B cell (primary cell): ENCODE measurements around the gene GCFC2. TPM values are rescaled to one million over a fixed set of nuclear protein-coding genes. Genes with fewer than 3 reads are reported as not detected.

Experiments
- ATAC-seq: fragments of 200-7000 bp; cut with Tn5 transposase; one replicate; pipeline ENCODE4 v1.10.0; 2021; ENCODE audit warnings: low read depth, mild to moderate bottlenecking, moderate number of reproducible peaks, moderate library complexity
- CTCF ChIA-PET: fragments of 350-600 bp; sonication (Branson Sonifier 250); formaldehyde crosslinking; loops from one replicate; lab custom pipeline; 2021; ENCODE audit warnings: antibody characterized with exemption, inconsistent platforms; lab: Charles Lee
- POLR2A ChIA-PET: fragments of 350-600 bp; sonication (Branson Sonifier 250); formaldehyde crosslinking; loops from one replicate; lab custom pipeline; 2021; ENCODE audit warnings: antibody characterized with exemption; lab: Charles Lee
- DNase-seq: peaks from one replicate; pipeline ENCODE4 v3.0.0; 2013
- H2AFZ ChIP-seq: 2 replicates; pipeline ENCODE4 v1.6.1; 2012; ENCODE audit warnings: mild to moderate bottlenecking, low read depth, low read length; ENCODE audit not compliant: insufficient read depth, poor library complexity, severe bottlenecking
- H3K27ac ChIP-seq, 2 donors: 1 replicate in 1 of 2; 2 replicates in 1 of 2; pipeline ENCODE4 v1.5.1; 2012 to 2013; ENCODE audit warnings: low read length in 2 of 2, mild to moderate bottlenecking in 2 of 2, moderate library complexity in 1 of 2
- H3K27me3 ChIP-seq, 4 experiments: fragments of 200-600 bp in 1 of 4; sonication (generic) in 1 of 4; replicated peaks in 1 of 4; 1 replicate in 2 of 4; 2 replicates in 2 of 4; pipeline versions ENCODE4 v1.6.1 to v1.7.0; 2013 to 2016; ENCODE audit warnings: low read length in 3 of 4, mild to moderate bottlenecking in 2 of 4, mixed read lengths in 1 of 4, moderate library complexity in 1 of 4; ENCODE audit not compliant: insufficient read depth in 4 of 4, control insufficient read depth in 3 of 4; ENCODE audit errors: control extremely low read depth in 1 of 4
- H3K36me3 ChIP-seq, 2 experiments: replicated peaks in 1 of 2; 1 replicate in 1 of 2; 2 replicates in 1 of 2; pipeline versions ENCODE4 v1.6.1 to v1.7.1; 2013; ENCODE audit warnings: low read length in 1 of 2; ENCODE audit not compliant: insufficient read depth in 2 of 2, control insufficient read depth in 1 of 2; ENCODE audit errors: control extremely low read depth in 1 of 2, extremely low read depth in 1 of 2
- H3K4me1 ChIP-seq, 2 donors: fragments of 200-600 bp in 1 of 2; sonication (generic) in 1 of 2; 1 replicate in 1 of 2; 2 replicates in 1 of 2; pipeline versions ENCODE4 v1.5.1 to v1.6.1; 2013 to 2017; ENCODE audit warnings: low read length in 2 of 2; ENCODE audit not compliant: control insufficient read depth in 2 of 2, insufficient read depth in 2 of 2
- H3K4me2 ChIP-seq: replicated peaks from 2 replicates; pipeline ENCODE3; 2012; ENCODE audit warnings: mild to moderate bottlenecking, low read depth, low read length; ENCODE audit not compliant: poor library complexity, severe bottlenecking
- H3K4me3 ChIP-seq, 5 experiments: fragments of 200-600 bp in 1 of 5; sonication (generic) in 1 of 5; 1 replicate in 3 of 5; 2 replicates in 2 of 5; pipeline versions ENCODE4 v1.5.1 to v1.7.0; 2011 to 2016; ENCODE audit warnings: low read length in 4 of 5, mild to moderate bottlenecking in 4 of 5, low read depth in 2 of 5, control low read depth in 1 of 5, moderate library complexity in 1 of 5; ENCODE audit not compliant: insufficient read depth in 1 of 5; ENCODE audit errors: control extremely low read depth in 1 of 5, extremely low read depth in 1 of 5
- H3K79me2 ChIP-seq: fragments of 200-600 bp; sonication (generic); one replicate; pipeline ENCODE4 v1.6.0; 2016; ENCODE audit warnings: low read length; ENCODE audit not compliant: control insufficient read depth, insufficient read depth
- H3K9ac ChIP-seq: fragments of 200-600 bp; sonication (generic); 2 replicates; pipeline ENCODE4 v1.6.1; 2017; ENCODE audit warnings: mild to moderate bottlenecking, low read length, moderate library complexity
- H3K9me3 ChIP-seq, 3 donors: one replicate each; pipeline versions ENCODE4 v1.6.1 to v1.7.1; 2013; ENCODE audit warnings: low read length in 2 of 3; ENCODE audit not compliant: control insufficient read depth in 2 of 3, insufficient read depth in 1 of 3; ENCODE audit errors: control extremely low read depth in 1 of 3
- H4K20me1 ChIP-seq: 2 replicates; pipeline ENCODE4 v1.6.0; 2012; ENCODE audit warnings: mild to moderate bottlenecking, low read length; ENCODE audit not compliant: insufficient read depth, control insufficient read depth, poor library complexity, severe bottlenecking
- H3K27ac Mint-ChIP-seq: one replicate; pipeline ENCODE4 v1.8.0; 2021; ENCODE audit warnings: mixed read lengths
- H3K27me3 Mint-ChIP-seq: one replicate; pipeline ENCODE4 v1.8.0; 2021; ENCODE audit warnings: mixed read lengths
- H3K4me1 Mint-ChIP-seq: one replicate; pipeline ENCODE4 v1.8.0; 2021; ENCODE audit warnings: mixed read lengths
- H3K4me3 Mint-ChIP-seq: one replicate; pipeline ENCODE4 v1.8.0; 2021; ENCODE audit warnings: mixed read lengths
- H3K9me3 Mint-ChIP-seq: one replicate; pipeline ENCODE4 v1.8.0; 2022; ENCODE audit warnings: mixed read lengths; ENCODE audit not compliant: insufficient read depth
- CTCF ChIP-seq: fragments of 200-600 bp; IDR thresholded peaks from one replicate; pipeline ENCODE4 v1.8.0; 2022; ENCODE audit warnings: antibody characterized with exemption, mild to moderate bottlenecking
- EZH2 ChIP-seq: IDR thresholded peaks from 2 replicates; pipeline ENCODE4 v1.6.1; 2012; ENCODE audit warnings: borderline replicate concordance, low read depth, mild to moderate bottlenecking, moderate library complexity, low read length; ENCODE audit not compliant: insufficient read depth, poor library complexity, severe bottlenecking
- WGBS: methylation state at CpG from one replicate; pipeline ENCODE4 v1.1.5; 2013; ENCODE audit warnings: missing lambda C conversion rate; ENCODE audit not compliant: insufficient coverage; 5-methylcytosine and 5-hydroxymethylcytosine counted together
- intact Hi-C: fragments of 100-400 bp; cut with micrococcal nuclease; formaldehyde crosslinking; loops from one replicate; pipeline ENCODE4 v1.10.0; 2022
- polyA plus RNA-seq: library from polyadenylated mRNA; depleted of rRNA; stranded (reverse); fragments of >200 nt; gene quantifications from 2 replicates; pipeline ENCODE4 v1.2.3, GENCODE V29; 2012
- total RNA-seq, 2 donors: library from RNA; stranded (reverse); fragments of 120-200 nt in 1 of 2; gene quantifications; 1 replicate in 1 of 2; 2 replicates in 1 of 2; pipeline versions ENCODE4 v1.2.3 to v1.2.4, GENCODE V29; 2013 to 2022

The GCFC2 gene
- total and polyA plus RNA-seq, 2 donors (not counting 1 experiment from before 2014, with no cell fraction given): 11.9 to 20.4 TPM

DNA sequence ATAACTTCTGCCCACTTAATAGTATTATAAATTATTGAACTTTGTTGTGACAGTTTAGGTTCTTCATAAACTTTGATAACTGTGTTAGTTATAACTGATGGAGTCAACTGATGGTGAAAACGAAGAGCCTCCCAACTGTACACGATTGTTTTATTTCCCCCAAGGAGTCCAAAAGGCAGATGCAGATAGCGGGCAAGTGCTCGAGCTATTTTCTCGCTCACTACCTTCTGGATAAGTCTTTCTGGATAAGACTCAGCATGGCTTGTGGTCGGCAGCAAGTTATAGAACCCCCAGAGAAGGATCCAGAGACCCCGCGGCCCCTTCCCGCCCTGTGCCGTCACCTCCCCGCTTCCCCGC lies 517 bp downstream of the GCFC2 start:
- CTCF ChIA-PET: interaction anchor here (1.0 to 2.0 kb wide), 4 partner anchors 32 to 69 kb away, joined by 3 to 10 read pairs (median 5); partner anchors contain the start of gene MRPL19
- H3K36me3 ChIP-seq: peaks cover 5 to 7% of the 10 kb centered on the region in 2 experiments
- H3K9ac ChIP-seq: peak overlapping the region; percentile 76
- DNase-seq (no peak), ATAC-seq (no peak)
- peak overlapping the region; percentile 88 for H2AFZ ChIP-seq
- peak overlapping the region; percentile 82 for H3K4me2 ChIP-seq
- H3K27me3 Mint-ChIP-seq: peaks cover 1% of the 10 kb centered on the region
- H4K20me1 ChIP-seq: no peaks in the 10 kb centered on the region
- H3K9me3 Mint-ChIP-seq: no peaks in the 10 kb centered on the region
- TF ChIP-seq CTCF: no peak
- TF ChIP-seq EZH2: no peak
- peak overlapping the region; percentile 83 to 88 for H3K27ac ChIP-seq
- POLR2A ChIA-PET: no interaction called here
- H3K4me1 ChIP-seq: peaks cover 5 to 14% of the 10 kb centered on the region in 2 donors
- H3K27me3 ChIP-seq: no peaks in the 10 kb centered on the region
- H3K4me1 Mint-ChIP-seq: peaks cover 27% of the 10 kb centered on the region
- peak overlapping the region; percentile 65 to 72 (median 65) for H3K4me3 ChIP-seq
- H3K4me3 Mint-ChIP-seq: peak overlapping the region; percentile 87
- peak overlapping the region; percentile 86 for H3K27ac Mint-ChIP-seq
- peaks cover 0 to 4% (median 0%) of the 10 kb centered on the region in 3 donors for H3K9me3 ChIP-seq
- intact Hi-C loops: loop anchor here (1.0 to 5.0 kb wide), 2 partner anchors 33 to 64 kb away; partner anchors contain the start of gene MRPL19
- peaks cover 18% of the 10 kb centered on the region for H3K79me2 ChIP-seq
- WGBS: 1% methylated on average over 12 of the region's 12 CpGs

- no peak for ATAC-seq
- H3K4me1 Mint-ChIP-seq: peaks cover 27% of the 10 kb centered on the region
- intact Hi-C loops: no loop called here
- H3K27ac Mint-ChIP-seq: peak overlapping the region; percentile 4
- Histone ChIP-seq H3K79me2 (peaks cover 18% of the 10 kb centered on the region), H3K9me3 (peaks cover 0 to 4% (median 0%) of the 10 kb centered on the region in 3 donors), H2AFZ (peak overlapping the region; percentile 30), H3K4me1 (peaks cover 5 to 14% of the 10 kb centered on the region in 2 donors), H3K27ac (no peak overlapping the region), H3K4me3 (no peak overlapping the region), H3K36me3 (peaks cover 5 to 14% of the 10 kb centered on the region in 2 experiments), H4K20me1 (no peaks in the 10 kb centered on the region), H3K9ac (peak overlapping the region; percentile 16), H3K27me3 (no peaks in the 10 kb centered on the region), H3K4me2 (peak overlapping the region; percentile 82)
- no peaks in the 10 kb centered on the region for H3K9me3 Mint-ChIP-seq
- no peaks in the 10 kb centered on the region for H3K27me3 Mint-ChIP-seq
- H3K4me3 Mint-ChIP-seq: peak overlapping the region; percentile 68
- DNase-seq: peak; percentile 7
- ChIA-PET CTCF (interaction anchor here (1.0 to 1.5 kb wide), 3 partner anchors 31 to 62 kb away, joined by 3 to 10 read pairs (median 4); partner anchors contain the start of gene MRPL19), POLR2A (no interaction called here)
- no CpG with 5 or more reads among the region's 3 CpGs for WGBS
- no peak for TF ChIP-seq CTCF
- no peak for TF ChIP-seq EZH2
These were observed 1.4 kb downstream of the GCFC2 start for GRCh38 chr2:75709297-75709696.
